Measurements from ENCODE around the gene UBE2B. TPM values are rescaled to one million over a fixed set of nuclear protein-coding genes. Genes with fewer than 3 reads are reported as not detected.
A peak's percentile ranks its signal among the peaks of the same experiment; 100 is the strongest.

The UBE2B gene
- polyA plus RNA-seq, 1 of the 3 experiments (the other 2 are of a cell fraction) = 24.3 TPM

- H3K4me1 ChIP-seq (ENCODE audit: control insufficient read depth in 1 of 2, insufficient read depth in 2 of 2, low read depth in 1 of 2, low read length in 1 of 2) = peaks cover 25 to 36% of the 10 kb centered on the region in 2 experiments; a peak in 3 of 4 replicates
- peak overlapping the region; percentile 80 for H3K9ac ChIP-seq
- H3K9me2 ChIP-seq = no peaks in the 10 kb centered on the region
- DNase-seq = no peak
- POLR2A ChIA-PET = no interaction called here
- H3K79me2 ChIP-seq (ENCODE audit: insufficient read depth) = no peaks in the 10 kb centered on the region
- peak overlapping the region; percentile 74 for H3K4me2 ChIP-seq
- CTCF ChIA-PET = no interaction called here
- H3K9me3 ChIP-seq = no peaks in the 10 kb centered on the region
- H3K4me3 ChIP-seq (ENCODE audit: low read depth in 2 of 2, low read length in 1 of 2) = no peak overlapping the region
- no peak overlapping the region for H2AFZ ChIP-seq (ENCODE audit: low read depth)
- peaks cover 45% of the 10 kb centered on the region for H3F3A ChIP-seq (replicated peaks; ENCODE audit: insufficient read depth)
- no peaks in the 10 kb centered on the region for H3K27me3 ChIP-seq (ENCODE audit: insufficient read depth)
- 18% methylated on average over 4 of the region's 7 CpGs for WGBS (ENCODE audit: low lambda C conversion rate)
- no peaks in the 10 kb centered on the region for H3K36me3 ChIP-seq (replicated peaks in 1 of 2; ENCODE audit: control insufficient read depth in 1 of 2, insufficient read depth in 2 of 2, low read length in 1 of 2)
- H4K20me1 ChIP-seq (ENCODE audit: insufficient read depth) = no peaks in the 10 kb centered on the region
- peak overlapping the region; percentile 67 to 96; a peak in 3 of 4 replicates for H3K27ac ChIP-seq (ENCODE audit: low read depth in 2 of 2, low read length in 1 of 2)
- TF ChIP-seq SIN3A (IDR thresholded peaks at IDR 0.05; ENCODE audit: borderline replicate concordance, low read depth, low read length) (no peak), TAF1 (IDR thresholded peaks at IDR 0.05; ENCODE audit: borderline replicate concordance, low read depth, low read length) (no peak), NFIC (IDR thresholded peaks at IDR 0.05; ENCODE audit: borderline replicate concordance) (peak; percentile 94), FOSL2 (IDR thresholded peaks at IDR 0.05; ENCODE audit: borderline replicate concordance, low read depth) (peak; percentile 37; the same call in 1 of the 2 replicates), GATA2 (CRISPR knock-in tag; IDR thresholded peaks at IDR 0.05) (no peak), MXI1 (IDR thresholded peaks at IDR 0.05; ENCODE audit: low read depth, low read length) (no peak), YY1 (IDR thresholded peaks at IDR 0.05; ENCODE audit: low read depth) (0 out of 2 replicates have a peak, but pooled peaks have one; percentile 29), EP300 (IDR thresholded peaks at IDR 0.05; ENCODE audit: borderline replicate concordance in 1 of 2, low read depth in 1 of 2, low read length in 1 of 2) (peak in 1 of 2 experiments; percentile 73; a peak in 1 of 4 replicates), SMC3 (IDR thresholded peaks at IDR 0.05; ENCODE audit: low read depth, low read length) (no peak), GABPA (IDR thresholded peaks at IDR 0.05; ENCODE audit: low read depth) (no peak), FOXM1 (IDR thresholded peaks at IDR 0.05; ENCODE audit: low read depth) (no peak), CHD2 (IDR thresholded peaks at IDR 0.05; ENCODE audit: low read length, partially characterized antibody) (no peak), TCF12 (IDR thresholded peaks at IDR 0.05) (peak; percentile 90), CTCF (IDR thresholded peaks at IDR 0.05) (no peak), TEAD4 (IDR thresholded peaks at IDR 0.05; ENCODE audit: borderline replicate concordance, insufficient read depth) (peak; percentile 53; the same call in 1 of the 2 replicates), FOXJ3 (CRISPR knock-in tag; IDR thresholded peaks at IDR 0.05) (no peak), ZBTB33 (IDR thresholded peaks at IDR 0.05; ENCODE audit: borderline replicate concordance, low read depth) (no peak), RAD21 (IDR thresholded peaks at IDR 0.05; ENCODE audit: low read length) (no peak), ELF1 (IDR thresholded peaks at IDR 0.05) (no peak)
- TF ChIP-seq, protein P1, sequence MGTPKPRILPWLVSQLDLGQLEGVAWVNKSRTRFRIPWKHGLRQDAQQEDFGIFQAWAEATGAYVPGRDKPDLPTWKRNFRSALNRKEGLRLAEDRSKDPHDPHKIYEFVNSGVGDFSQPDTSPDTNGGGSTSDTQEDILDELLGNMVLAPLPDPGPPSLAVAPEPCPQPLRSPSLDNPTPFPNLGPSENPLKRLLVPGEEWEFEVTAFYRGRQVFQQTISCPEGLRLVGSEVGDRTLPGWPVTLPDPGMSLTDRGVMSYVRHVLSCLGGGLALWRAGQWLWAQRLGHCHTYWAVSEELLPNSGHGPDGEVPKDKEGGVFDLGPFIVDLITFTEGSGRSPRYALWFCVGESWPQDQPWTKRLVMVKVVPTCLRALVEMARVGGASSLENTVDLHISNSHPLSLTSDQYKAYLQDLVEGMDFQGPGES (IDR thresholded peaks at IDR 0.05; ENCODE audit: low read depth, low read length) = no peak
- TF ChIP-seq, protein P2, sequence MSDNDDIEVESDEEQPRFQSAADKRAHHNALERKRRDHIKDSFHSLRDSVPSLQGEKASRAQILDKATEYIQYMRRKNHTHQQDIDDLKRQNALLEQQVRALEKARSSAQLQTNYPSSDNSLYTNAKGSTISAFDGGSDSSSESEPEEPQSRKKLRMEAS (IDR thresholded peaks at IDR 0.05; ENCODE audit: low read depth) = peak; percentile 39
- TF ChIP-seq, protein P3, sequence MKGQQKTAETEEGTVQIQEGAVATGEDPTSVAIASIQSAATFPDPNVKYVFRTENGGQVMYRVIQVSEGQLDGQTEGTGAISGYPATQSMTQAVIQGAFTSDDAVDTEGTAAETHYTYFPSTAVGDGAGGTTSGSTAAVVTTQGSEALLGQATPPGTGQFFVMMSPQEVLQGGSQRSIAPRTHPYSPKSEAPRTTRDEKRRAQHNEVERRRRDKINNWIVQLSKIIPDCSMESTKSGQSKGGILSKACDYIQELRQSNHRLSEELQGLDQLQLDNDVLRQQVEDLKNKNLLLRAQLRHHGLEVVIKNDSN (IDR thresholded peaks at IDR 0.05; ENCODE audit: borderline replicate concordance, low read depth) = no peak
- TF ChIP-seq, protein P4, sequence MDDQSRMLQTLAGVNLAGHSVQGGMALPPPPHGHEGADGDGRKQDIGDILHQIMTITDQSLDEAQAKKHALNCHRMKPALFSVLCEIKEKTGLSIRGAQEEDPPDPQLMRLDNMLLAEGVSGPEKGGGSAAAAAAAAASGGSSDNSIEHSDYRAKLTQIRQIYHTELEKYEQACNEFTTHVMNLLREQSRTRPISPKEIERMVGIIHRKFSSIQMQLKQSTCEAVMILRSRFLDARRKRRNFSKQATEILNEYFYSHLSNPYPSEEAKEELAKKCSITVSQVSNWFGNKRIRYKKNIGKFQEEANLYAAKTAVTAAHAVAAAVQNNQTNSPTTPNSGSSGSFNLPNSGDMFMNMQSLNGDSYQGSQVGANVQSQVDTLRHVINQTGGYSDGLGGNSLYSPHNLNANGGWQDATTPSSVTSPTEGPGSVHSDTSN (IDR thresholded peaks at IDR 0.05) = peak; percentile 92
Measured at GRCh38 chr5:134437847-134438581, 66.6 kb downstream of the UBE2B start.
